ENCODE data around the gene PRSS57.
"Not testable (repeated sequence)": the region's sequence is repeated elsewhere in the genome, so short reads cannot be mapped to it uniquely, and the experiment has no call there.

Gene PRSS57

GRCh38 chr19:695352-695949 lies at the start of gene PRSS57:
Gene PRSS57 (minus strand): TSS chr19:695452. CDS start chr19:695430, 22 bp downstream.
- DNase-seq: no peak

- DNase-seq: no peak
Measured at GRCh38 chr19:743168-743687, 48.0 kb upstream of the PRSS57 start.

- DNase-seq: no peak
Measured at GRCh38 chr19:742540-743075, 47.4 kb upstream of the PRSS57 start.

GRCh38 chr19:741506-742131 lies 46.4 kb upstream of the PRSS57 start:
- DNase-seq: no peak

GRCh38 chr19:740816-741505 lies 45.7 kb upstream of the PRSS57 start:
- DNase-seq: not testable (repeated sequence)

- DNase-seq: no peak
Measured at GRCh38 chr19:739998-740715, 44.9 kb upstream of the PRSS57 start.

- no peak for DNase-seq
Measured at GRCh38 chr19:738509-739128, 43.4 kb upstream of the PRSS57 start.

- DNase-seq: no peak
Measured at GRCh38 chr19:737591-738093, 42.4 kb upstream of the PRSS57 start.

- DNase-seq: no peak
Measured at GRCh38 chr19:736125-736524, 40.9 kb upstream of the PRSS57 start.

GRCh38 chr19:734716-735115 lies 39.5 kb upstream of the PRSS57 start:
- DNase-seq: no peak

GRCh38 chr19:732148-733069 lies 37.2 kb upstream of the PRSS57 start:
- no peak for DNase-seq

- no peak for DNase-seq
Measured at GRCh38 chr19:731000-731399, 35.7 kb upstream of the PRSS57 start.

GRCh38 chr19:729965-730668 lies 34.9 kb upstream of the PRSS57 start:
- no peak for DNase-seq

GRCh38 chr19:729564-729963 lies 34.3 kb upstream of the PRSS57 start:
- DNase-seq: not testable (repeated sequence)

GRCh38 chr19:728011-728410 lies 32.8 kb upstream of the PRSS57 start:
- no peak for DNase-seq

GRCh38 chr19:726993-727956 lies 32.0 kb upstream of the PRSS57 start:
- DNase-seq: no peak

GRCh38 chr19:725461-726089 lies 30.3 kb upstream of the PRSS57 start:
- DNase-seq: no peak

- no peak for DNase-seq
Measured at GRCh38 chr19:723714-724113, 28.5 kb upstream of the PRSS57 start.

GRCh38 chr19:723247-723646 lies 28.0 kb upstream of the PRSS57 start:
- DNase-seq: no peak

Measured in NCI-H226 (cell line).